D721Med (cell line): Measurements from ENCODE around the gene CCND1.

ENCODE experiments used
- DNase-seq: peaks from one replicate; pipeline ENCODE4 v3.0.0; 2011; ENCODE audit warnings: low spot score; ENCODE audit not compliant: insufficient read length
- FAIRE-seq: peaks from 2 replicates; lab custom pipeline; 2011; peaks lifted over from hg19 to GRCh38; lab: Jason Lieb, UNC
- CTCF ChIP-seq: IDR thresholded peaks from 2 replicates; pipeline ENCODE4 v1.5.1; 2012; ENCODE audit warnings: mild to moderate bottlenecking, control low read depth; ENCODE audit not compliant: insufficient read depth; ENCODE audit errors: missing control alignments

CCND1 gene

GRCh38 chr11:69696749-69697468 is 56.0 kb downstream of the CCND1 start:
- TF ChIP-seq CTCF, result no peak
- DNase-seq, result no peak
- no peak for FAIRE-seq

- FAIRE-seq, result no peak
- no peak for DNase-seq
- TF ChIP-seq CTCF, result no peak
Measured at GRCh38 chr11:69697469-69697843, 56.5 kb downstream of the CCND1 start.

GRCh38 chr11:69697861-69698260 is 56.9 kb downstream of the CCND1 start:
- FAIRE-seq (no peak), DNase-seq (no peak)
- TF ChIP-seq CTCF, result no peak

DNA sequence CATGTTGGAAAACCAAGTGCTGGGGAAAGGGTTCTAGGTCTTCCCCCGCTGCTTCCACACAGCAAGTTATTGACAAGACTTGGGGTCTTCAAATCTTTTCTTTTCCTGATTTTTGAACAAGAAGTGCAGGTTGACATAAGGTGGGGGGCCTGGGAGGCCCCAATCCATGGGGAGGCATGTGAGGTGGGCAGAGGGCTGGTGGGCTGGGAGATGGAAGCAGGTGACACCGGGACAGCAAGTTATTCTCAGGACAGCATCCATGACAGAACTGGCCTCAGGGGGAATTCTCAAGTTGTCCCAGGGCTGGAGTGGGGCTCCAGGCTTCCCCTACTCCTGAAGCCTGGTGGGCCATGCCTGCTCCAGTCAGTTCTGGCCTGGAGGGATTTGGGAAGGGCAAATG is 57.4 kb downstream of the CCND1 start:
- no peak for TF ChIP-seq CTCF
- DNase-seq (no peak), FAIRE-seq (no peak)

DNA sequence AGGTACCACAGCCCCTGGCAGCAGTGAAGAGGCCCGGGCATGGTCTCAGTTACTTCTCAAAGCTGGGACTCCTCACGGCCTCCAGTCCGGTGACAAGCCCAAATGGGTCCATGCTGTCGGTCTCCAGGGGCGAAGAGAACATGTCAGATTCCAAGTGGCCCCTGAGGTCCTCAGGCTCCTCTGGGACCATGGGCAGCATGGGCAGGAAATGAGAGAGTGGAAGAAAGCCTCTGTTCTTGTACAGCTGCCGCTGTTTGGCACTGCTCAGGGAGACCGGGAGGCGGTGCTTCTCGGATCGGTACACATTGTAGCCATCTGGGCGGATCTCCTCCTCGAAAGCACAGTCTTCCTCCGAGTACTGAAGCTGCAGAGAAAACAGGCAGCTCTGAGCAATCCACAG is 58.3 kb downstream of the CCND1 start:
- DNase-seq (no peak), FAIRE-seq (no peak)

DNA sequence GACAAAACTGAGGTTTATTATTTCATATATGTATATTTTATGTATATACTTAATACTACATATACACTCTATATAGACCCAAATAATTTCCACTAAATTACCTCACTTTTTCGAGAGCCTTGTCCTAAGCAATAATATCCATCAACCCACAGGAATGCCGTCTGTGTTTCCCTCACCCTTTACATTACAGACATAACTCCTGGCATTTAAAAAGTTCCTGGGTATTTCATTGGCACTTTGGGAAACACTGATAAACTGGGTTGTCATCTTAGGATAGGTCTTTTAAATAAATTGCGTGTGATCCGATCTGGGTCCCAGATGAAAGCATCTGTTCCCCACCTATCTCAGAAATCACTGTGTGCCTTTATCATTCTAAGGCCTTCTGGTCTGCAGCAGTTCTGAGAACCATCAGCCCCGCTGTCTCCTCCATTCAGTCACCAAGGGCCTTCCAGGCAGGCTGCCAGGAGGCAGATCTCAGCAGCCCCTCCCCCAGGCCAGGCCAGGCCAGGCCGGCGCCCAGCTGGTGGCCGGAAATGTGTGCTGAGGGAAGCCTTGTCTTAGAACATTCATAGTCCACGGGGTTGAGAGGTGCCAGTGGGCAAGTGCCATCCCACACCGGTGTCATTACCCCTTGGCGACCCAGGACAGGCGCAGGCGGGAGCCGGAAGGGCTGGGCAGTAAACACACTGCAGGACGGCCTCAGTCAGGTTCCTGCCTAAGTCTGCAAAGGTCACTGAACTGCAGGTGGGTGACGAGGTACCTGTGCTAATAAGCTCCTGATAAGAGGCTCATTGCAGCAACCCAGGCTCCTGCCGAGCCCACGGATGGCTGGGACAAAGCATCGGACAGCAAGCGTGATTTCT is 59.6 kb downstream of the CCND1 start:
- FAIRE-seq (no peak), DNase-seq (no peak)
- TF ChIP-seq CTCF, result no peak

More for the DNA sequence above, 58.3 kb downstream of the CCND1 start:
- no peak for TF ChIP-seq CTCF
